Ovary (tissue), 9 donors: ENCODE results near the gene C16orf95. TPM values are rescaled to one million over a fixed set of nuclear protein-coding genes. Genes with fewer than 3 reads are reported as not detected.
A peak's percentile ranks its signal among the peaks of the same experiment; 100 is the strongest.

Experiments used
- DNase-seq, 5 donors: peaks; one replicate each; pipeline ENCODE4 v3.0.0-alpha.2; 2019 to 2020
- H3K27ac ChIP-seq, 2 donors: fragments of 200-600 bp; one replicate each; pipeline versions ENCODE4 v1.5.1 to v1.8.0; 2019 to 2022
- H3K27me3 ChIP-seq: fragments of 200-600 bp; one replicate; pipeline ENCODE4 v1.8.0; 2022
- H3K36me3 ChIP-seq: fragments of 200-600 bp; sonication (generic); one replicate; pipeline ENCODE4 v1.5.1; 2019
- H3K4me1 ChIP-seq: one replicate; pipeline ENCODE4 v1.8.1; 2013; ENCODE audit warnings: mild to moderate bottlenecking, moderate library complexity; ENCODE audit not compliant: insufficient read depth
- H3K4me3 ChIP-seq: fragments of 200-600 bp; sonication (generic); one replicate; pipeline ENCODE4 v1.5.1; 2017
- H3K9me3 ChIP-seq, 2 donors: fragments of 200-600 bp in 1 of 2; sonication (generic) in 1 of 2; one replicate each; pipeline versions ENCODE4 v1.5.1 to v1.8.1; 2013 to 2019; ENCODE audit warnings: mild to moderate bottlenecking in 1 of 2, moderate library complexity in 1 of 2
- EP300 ChIP-seq: sonication (generic); formaldehyde crosslinking; IDR thresholded peaks from one replicate; pipeline ENCODE4 v1.6.1; 2017; ENCODE audit warnings: antibody characterized with exemption
- POLR2A ChIP-seq: fragments of 450-650 bp; IDR thresholded peaks from one replicate; pipeline ENCODE4 v1.6.1; 2017; ENCODE audit warnings: antibody characterized with exemption, mild to moderate bottlenecking, moderate library complexity
- WGBS, 3 donors: extraction: QIAGEN DNeasy Blood & Tissue Kit in 1 of 3; methylation state at CpG; one replicate each; pipeline versions ENCODE4 v1.1.5 to v1.1.7; 2013 to 2017; 5-methylcytosine and 5-hydroxymethylcytosine counted together
- intact Hi-C, 4 donors: fragments of 100-400 bp; cut with DNase I; formaldehyde crosslinking; loops; one replicate each; pipeline versions ENCODE4 v1.11.0 to v1.15.1; 2022 to 2023
- polyA plus RNA-seq, 2 donors: library from polyadenylated mRNA; stranded (reverse); fragments of 200-250 nt in 1 of 2; fragments of 350-450 nt in 1 of 2; fragmentation: Illumina TruSeq in 1 of 2; extraction: RNeasy Lipid Tissue Mini Kit (QIAGEN cat#74804) in 1 of 2; gene quantifications; one replicate each; pipeline ENCODE4 v1.2.3, GENCODE V29; 2013 to 2014
- total RNA-seq, 7 donors: library from RNA; depleted of rRNA in 2 of 7; stranded (reverse); fragments of >200 nt in 2 of 7; fragmentation: NEBNext Ultra II Directional in 3 of 7; extraction: Animal tissue kit (Norgen Biotek cat#: 25700) in 3 of 7; gene quantifications; one replicate each; pipeline versions ENCODE4 v1.1.0 to v1.2.4, GENCODE V29; 2016 to 2023
- TF ChIP-seq, protein P1 (sequence below), 3 donors: fragments of 450-650 bp in 2 of 3; fragments of 200-600 bp in 1 of 3; IDR thresholded peaks; one replicate each; pipeline versions ENCODE4 v1.5.1 to v1.8.0; 2016 to 2022; ENCODE audit warnings: antibody characterized with exemption in 3 of 3, mild to moderate bottlenecking in 1 of 3
- donor health status: DM: no; HTN: no; CAD: no; lungs with moderate emphysema.
- donor health status: DM: no; HTN: no; CAD: no.
- donor health status: Bipolar disorder and iron deficiency.
- donor health status: DM: yes; HTN: yes; CAD: no.
- donor health status: DM: no; HTN: no; CAD: no.
- donor health status: DM: yes; HTN: yes; CAD: no.

The C16orf95 gene
- total and polyA plus RNA-seq, 9 donors: 1.0 to 6.1 (median 2.7) TPM

GRCh38 chr16:87316450-87316922 lies 706 bp downstream of the C16orf95 start:
- intact Hi-C loops: loop anchor here in 1 of 4 donors (5.0 kb wide), 1 partner anchor 76 kb away; the partner anchor contains the start of gene MAP1LC3B
- no peaks in the 10 kb centered on the region for H3K9me3 ChIP-seq
- DNase-seq: peak in 2 of 5 donors; percentile 27 to 35
- no peaks in the 10 kb centered on the region for H3K4me1 ChIP-seq
- no peaks in the 10 kb centered on the region for H3K36me3 ChIP-seq
- no peaks in the 10 kb centered on the region for H3K27me3 ChIP-seq
- TF ChIP-seq, protein P1, sequence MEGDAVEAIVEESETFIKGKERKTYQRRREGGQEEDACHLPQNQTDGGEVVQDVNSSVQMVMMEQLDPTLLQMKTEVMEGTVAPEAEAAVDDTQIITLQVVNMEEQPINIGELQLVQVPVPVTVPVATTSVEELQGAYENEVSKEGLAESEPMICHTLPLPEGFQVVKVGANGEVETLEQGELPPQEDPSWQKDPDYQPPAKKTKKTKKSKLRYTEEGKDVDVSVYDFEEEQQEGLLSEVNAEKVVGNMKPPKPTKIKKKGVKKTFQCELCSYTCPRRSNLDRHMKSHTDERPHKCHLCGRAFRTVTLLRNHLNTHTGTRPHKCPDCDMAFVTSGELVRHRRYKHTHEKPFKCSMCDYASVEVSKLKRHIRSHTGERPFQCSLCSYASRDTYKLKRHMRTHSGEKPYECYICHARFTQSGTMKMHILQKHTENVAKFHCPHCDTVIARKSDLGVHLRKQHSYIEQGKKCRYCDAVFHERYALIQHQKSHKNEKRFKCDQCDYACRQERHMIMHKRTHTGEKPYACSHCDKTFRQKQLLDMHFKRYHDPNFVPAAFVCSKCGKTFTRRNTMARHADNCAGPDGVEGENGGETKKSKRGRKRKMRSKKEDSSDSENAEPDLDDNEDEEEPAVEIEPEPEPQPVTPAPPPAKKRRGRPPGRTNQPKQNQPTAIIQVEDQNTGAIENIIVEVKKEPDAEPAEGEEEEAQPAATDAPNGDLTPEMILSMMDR (IDR thresholded peaks at IDR 0.05): no peak
- TF ChIP-seq POLR2A (no peak), EP300 (no peak)
- 84 to 91% (median 90%) methylated on average over 4 of the region's 4 CpGs for whole genome bisulfite sequencing, 3 donors
- H3K27ac ChIP-seq: peak overlapping the region; percentile 87 to 88
- H3K4me3 ChIP-seq: peak overlapping the region; percentile 87

GRCh38 chr16:87314990-87315420 lies 2.2 kb downstream of the C16orf95 start:
- H3K9me3 ChIP-seq: no peaks in the 10 kb centered on the region
- DNase-seq: peak in 1 of 5 donors; percentile 31
- 75 to 80% (median 76%) methylated on average over 10 of the region's 10 CpGs for WGBS, 3 donors
- H3K4me1 ChIP-seq: no peaks in the 10 kb centered on the region
- TF ChIP-seq EP300 (no peak), POLR2A (no peak)
- TF ChIP-seq, protein P1 (IDR thresholded peaks at IDR 0.05): no peak
- H3K27ac ChIP-seq: no peak overlapping the region
- H3K4me3 ChIP-seq: no peak overlapping the region
- no peaks in the 10 kb centered on the region for H3K36me3 ChIP-seq
- intact Hi-C loops: loop anchor here in 1 of 4 donors (5.0 kb wide), 1 partner anchor 77 kb away; the partner anchor contains the start of gene MAP1LC3B
- H3K27me3 ChIP-seq: no peaks in the 10 kb centered on the region

- Histone ChIP-seq H3K27me3 (no peaks in the 10 kb centered on the region), H3K4me3 (no peak overlapping the region), H3K27ac (no peak overlapping the region), H3K4me1 (no peaks in the 10 kb centered on the region), H3K36me3 (no peaks in the 10 kb centered on the region), H3K9me3 (no peaks in the 10 kb centered on the region)
- TF ChIP-seq, protein P1 (IDR thresholded peaks at IDR 0.05): no peak
- TF ChIP-seq POLR2A: no peak
- no peak for TF ChIP-seq EP300
- DNase-seq: no peak
- intact Hi-C loops: no loop called here
- WGBS, 3 donors: 69 to 70% (median 70%) methylated on average over 7 of the region's 7 CpGs
Measured at GRCh38 chr16:87312008-87312407, 5.2 kb downstream of the C16orf95 start.

GRCh38 chr16:87311387-87311786 lies 5.8 kb downstream of the C16orf95 start:
- H3K27me3 ChIP-seq: no peaks in the 10 kb centered on the region
- intact Hi-C loops: no loop called here
- WGBS, 3 donors: 92 to 93% (median 92%) methylated on average over 5 of the region's 5 CpGs
- no peaks in the 10 kb centered on the region for H3K4me1 ChIP-seq
- no peak for DNase-seq
- H3K27ac ChIP-seq: no peak overlapping the region
- TF ChIP-seq EP300 (no peak), POLR2A (no peak)
- TF ChIP-seq, protein P1 (IDR thresholded peaks at IDR 0.05): no peak
- no peaks in the 10 kb centered on the region for H3K36me3 ChIP-seq
- no peak overlapping the region for H3K4me3 ChIP-seq
- no peaks in the 10 kb centered on the region for H3K9me3 ChIP-seq
